Small intestine (tissue), 7 donors: Measurements from ENCODE around the gene LITAFD. TPM values are rescaled to one million over a fixed set of nuclear protein-coding genes. Genes with fewer than 3 reads are reported as not detected.
"Not testable (repeated sequence)": the region's sequence is repeated elsewhere in the genome, so short reads cannot be mapped to it uniquely, and the experiment has no call there.

Experiments used
- DNase-seq, 2 donors: peaks; one replicate each; pipeline versions ENCODE4 v3.0.0 to v3.0.0-alpha.2; 2013
- FAIRE-seq: peaks from 2 replicates; lab custom pipeline; 2012; peaks lifted over from hg19 to GRCh38; lab: Jason Lieb, UNC
- H3K27ac ChIP-seq, 3 donors: one replicate each; pipeline ENCODE4 v1.5.1; 2013; ENCODE audit warnings: low read length in 2 of 3, mild to moderate bottlenecking in 2 of 3, control low read depth in 1 of 3, inconsistent platforms in 1 of 3, low read depth in 1 of 3, moderate library complexity in 1 of 3
- H3K27me3 ChIP-seq, 3 donors: one replicate each; pipeline ENCODE4 v1.6.1; 2013; ENCODE audit warnings: low read length in 3 of 3, inconsistent platforms in 1 of 3; ENCODE audit not compliant: control insufficient read depth in 3 of 3, insufficient read depth in 3 of 3
- H3K36me3 ChIP-seq, 3 donors: one replicate each; pipeline ENCODE4 v1.6.1; 2013; ENCODE audit warnings: low read length in 3 of 3, inconsistent platforms in 1 of 3, low read depth in 1 of 3, mild to moderate bottlenecking in 1 of 3, moderate library complexity in 1 of 3; ENCODE audit not compliant: control insufficient read depth in 3 of 3, insufficient read depth in 2 of 3
- H3K4me1 ChIP-seq, 3 donors: one replicate each; pipeline ENCODE4 v1.6.1; 2013; ENCODE audit warnings: low read length in 2 of 3, inconsistent platforms in 1 of 3, low read depth in 1 of 3, mild to moderate bottlenecking in 1 of 3, moderate library complexity in 1 of 3; ENCODE audit not compliant: control insufficient read depth in 3 of 3, insufficient read depth in 2 of 3
- H3K4me3 ChIP-seq, 3 donors: one replicate each; pipeline ENCODE4 v1.5.1; 2013; ENCODE audit warnings: low read length in 3 of 3, control low read depth in 1 of 3, inconsistent platforms in 1 of 3, low read depth in 1 of 3, mild to moderate bottlenecking in 1 of 3, moderate library complexity in 1 of 3
- H3K9me3 ChIP-seq, 2 donors: one replicate each; pipeline ENCODE4 v1.6.1; 2013; ENCODE audit warnings: low read depth in 1 of 2, low read length in 1 of 2; ENCODE audit not compliant: control insufficient read depth in 2 of 2, insufficient read depth in 1 of 2
- WGBS, 3 donors: extraction: QIAGEN DNeasy Blood & Tissue Kit; methylation state at CpG; one replicate each; pipeline ENCODE4 v1.1.7; 2013; 5-methylcytosine and 5-hydroxymethylcytosine counted together
- polyA plus RNA-seq, 4 donors: library from polyadenylated mRNA; stranded (reverse) in 3 of 4; unstranded in 1 of 4; fragments of 200-250 nt in 3 of 4; fragments of 120-200 nt in 1 of 4; gene quantifications; one replicate each; pipeline versions ENCODE4 v1.2.1 to v1.2.3, GENCODE V29; 2013
- donor health status: healthy with polysubstance abuse.
- donor health status: control.
- donor health status: control.
- donor health status: Bipolar disorder and iron deficiency.
- donor health status: healthy.

Gene LITAFD
- polyA plus RNA-seq, 4 donors: 1.6 TPM; not detected in 3

DNA sequence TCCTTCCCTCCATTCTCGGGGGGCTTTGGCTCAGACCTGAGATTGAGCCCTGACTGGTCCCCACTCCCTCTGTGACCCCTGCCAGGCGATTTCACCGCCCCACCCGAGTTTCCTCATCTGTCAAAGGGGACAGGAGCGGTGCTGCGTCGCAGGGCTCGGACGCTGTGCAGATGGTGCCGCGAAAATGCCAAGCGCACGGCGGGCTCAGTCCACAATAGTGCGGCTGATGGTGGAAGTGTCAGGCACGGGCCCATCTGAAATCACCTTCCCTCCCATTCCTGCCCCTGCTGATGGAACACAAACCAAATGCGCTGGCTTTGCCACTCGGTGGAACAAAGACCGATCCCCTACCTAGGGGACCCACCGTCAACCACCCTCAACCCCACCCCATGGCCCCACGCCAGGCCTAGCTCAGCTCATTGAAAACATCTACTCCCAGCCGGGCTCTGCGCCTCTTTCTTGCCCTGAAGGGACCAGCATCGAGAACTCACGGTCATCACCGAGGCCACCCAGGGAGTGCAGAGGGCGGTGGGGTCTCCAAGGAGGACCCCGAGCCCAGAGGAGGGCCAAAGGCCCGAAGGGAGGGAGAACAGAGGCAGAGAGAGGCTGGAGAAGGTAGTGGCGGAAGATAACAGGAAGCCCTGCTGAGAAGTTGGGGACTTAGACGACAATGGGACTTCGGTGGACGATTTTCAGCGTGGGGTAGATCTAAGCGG lies 14.8 kb upstream of the LITAFD start:
- 1 to 5% (median 3%) methylated on average over 35 of the region's 35 CpGs for WGBS, 3 donors
- FAIRE-seq (no peak), DNase-seq (peak; percentile 58 to 72)

DNA sequence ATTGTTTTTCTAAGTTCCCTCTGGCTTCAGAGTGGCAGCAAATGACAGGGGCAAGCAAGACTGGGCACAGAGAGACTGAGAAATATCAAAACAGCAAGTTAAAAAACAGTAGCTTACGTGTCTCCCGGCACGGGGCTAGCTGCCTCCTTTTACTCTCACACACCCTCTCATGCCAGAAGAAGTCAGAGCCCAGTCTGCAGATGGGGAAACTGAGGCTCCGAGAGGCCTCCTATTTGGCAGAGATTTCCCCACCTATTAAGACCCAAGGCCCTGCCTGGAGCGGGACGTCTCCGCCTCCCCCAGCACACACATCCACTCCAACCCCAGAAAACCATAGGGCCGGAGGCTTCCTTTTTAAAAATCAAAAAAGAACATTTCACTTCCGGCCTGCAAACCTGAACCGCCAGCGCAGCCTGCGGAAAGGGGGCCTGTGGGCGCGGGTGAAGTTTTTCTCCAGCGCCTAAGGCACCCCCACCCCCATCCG lies 14.2 kb upstream of the LITAFD start:
- WGBS, 3 donors: 0 to 1% (median 0%) methylated on average over 16 of the region's 16 CpGs
- H3K36me3 ChIP-seq: peaks cover 0 to 15% (median 0%) of the 10 kb centered on the region in 3 donors
- no peaks in the 10 kb centered on the region for H3K27me3 ChIP-seq
- DNase-seq (no peak), FAIRE-seq (no peak)
- no peaks in the 10 kb centered on the region for H3K9me3 ChIP-seq
- H3K27ac ChIP-seq: peak overlapping the region; percentile 7 to 94 (median 76)
- peaks cover 5 to 42% (median 13%) of the 10 kb centered on the region in 3 donors for H3K4me1 ChIP-seq
- H3K4me3 ChIP-seq: peak overlapping the region; percentile 72 to 95 (median 76)

More for the DNA sequence above, 14.8 kb upstream of the LITAFD start:
- H3K27me3 ChIP-seq: no peaks in the 10 kb centered on the region
- peak overlapping the region; percentile 7 to 94 (median 76) for H3K27ac ChIP-seq
- H3K4me3 ChIP-seq: peak overlapping the region; percentile 72 to 95 (median 76)
- H3K4me1 ChIP-seq: peaks cover 5 to 48% (median 13%) of the 10 kb centered on the region in 3 donors
- H3K36me3 ChIP-seq: peaks cover 0 to 21% (median 0%) of the 10 kb centered on the region in 3 donors
- no peaks in the 10 kb centered on the region for H3K9me3 ChIP-seq

DNA sequence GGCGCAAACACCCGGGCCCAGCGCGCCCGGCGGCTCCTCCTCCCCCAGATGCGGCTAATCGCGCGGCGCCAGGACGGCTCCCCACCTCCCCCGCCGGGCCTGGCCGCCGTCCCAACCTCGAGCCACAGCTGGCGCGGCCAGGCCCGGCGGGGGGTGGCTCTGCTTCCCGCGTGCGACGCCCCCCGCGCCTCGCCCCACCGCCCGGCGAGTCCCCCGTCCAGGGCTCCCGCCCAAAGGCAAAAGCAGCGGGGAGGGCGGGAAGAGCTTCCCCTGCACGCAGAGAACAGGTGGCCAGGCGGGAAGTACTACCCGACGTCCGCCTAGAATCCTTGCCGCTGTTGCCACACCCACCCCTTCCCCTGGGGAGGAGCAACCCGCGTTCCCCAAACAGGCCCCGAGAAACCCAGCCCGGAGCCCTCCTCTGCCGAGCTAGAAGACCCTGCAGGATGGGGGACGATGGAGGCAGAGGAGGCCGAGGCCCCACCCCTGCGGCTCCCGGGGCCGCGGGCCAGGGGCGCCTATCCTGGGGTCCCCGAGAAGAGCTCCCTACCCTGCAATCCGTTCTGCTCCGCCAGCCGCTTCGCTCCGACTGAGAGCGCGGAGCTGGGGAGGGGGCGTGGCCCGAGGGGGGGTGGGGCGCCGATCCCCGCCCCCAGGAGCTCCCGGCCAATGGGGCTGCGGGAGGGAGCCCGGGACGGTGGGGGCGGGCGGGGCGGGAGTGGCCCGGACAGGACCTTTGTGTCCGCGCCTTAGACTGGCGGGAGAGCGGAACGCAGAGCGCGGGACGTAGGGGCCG lies 13.5 kb upstream of the LITAFD start, which contains the start of gene CARHSP1:
CARHSP1 (minus strand) TSS at position 591 of the 796 bp plus-strand sequence. CDS start 9,678 bp downstream, outside the sequence.
- Histone ChIP-seq H3K9me3 (no peaks in the 10 kb centered on the region), H3K36me3 (peaks cover 0 to 10% (median 0%) of the 10 kb centered on the region in 3 donors), H3K27me3 (no peaks in the 10 kb centered on the region), H3K27ac (peak within 1 kb of the TSS; percentile 92 to 97 (median 94)), H3K4me3 (peak within 1 kb of the TSS; percentile 72 to 95 (median 76)), H3K4me1 (peaks cover 5 to 36% (median 8%) of the 10 kb centered on the region in 3 donors)
- FAIRE-seq (no peak), DNase-seq (peak; percentile 94)
- WGBS, 3 donors: 0 to 1% (median 1%) methylated on average over 47 to 83 of the region's 83 CpGs

GRCh38 chr16:8869212-8869987 lies 12.8 kb upstream of the LITAFD start:
- DNase-seq: peak in 1 of 2 donors; percentile 47

GRCh38 chr16:8869988-8870241 lies 12.2 kb upstream of the LITAFD start:
- 93 to 97% (median 96%) methylated on average over 10 of the region's 10 CpGs for WGBS, 3 donors
- DNase-seq, H3K27me3 ChIP-seq, H3K36me3 ChIP-seq, H3K4me3 ChIP-seq, H3K27ac ChIP-seq, H3K9me3 ChIP-seq, FAIRE-seq: not testable (repeated sequence)
- H3K4me1 ChIP-seq: peaks cover 5 to 23% (median 8%) of the 10 kb centered on the region in 3 donors

More at GRCh38 chr16:8869212-8869987, 12.8 kb upstream of the LITAFD start:
- Histone ChIP-seq H3K27me3 (no peaks in the 10 kb centered on the region), H3K4me3 (peak overlapping the region in 2 of 3 donors; percentile 48 to 72), H3K36me3 (peaks cover 0 to 4% (median 0%) of the 10 kb centered on the region in 3 donors), H3K27ac (peak overlapping the region in 2 of 3 donors; percentile 55 to 69), H3K4me1 (peaks cover 5 to 28% (median 8%) of the 10 kb centered on the region in 3 donors), H3K9me3 (no peaks in the 10 kb centered on the region)
- no peak for FAIRE-seq
- WGBS, 3 donors: 26 to 38% (median 28%) methylated on average over 32 to 37 of the region's 37 CpGs

- peaks cover 0 to 3% (median 0%) of the 10 kb centered on the region in 3 donors for H3K36me3 ChIP-seq
- WGBS, 3 donors: 73 to 86% (median 74%) methylated on average over 5 of the region's 5 CpGs
- FAIRE-seq (no peak), DNase-seq (no peak)
- H3K4me3 ChIP-seq: no peak overlapping the region
- no peak overlapping the region for H3K27ac ChIP-seq
- H3K27me3 ChIP-seq: no peaks in the 10 kb centered on the region
- H3K9me3 ChIP-seq: no peaks in the 10 kb centered on the region
- H3K4me1 ChIP-seq: peaks cover 0 to 5% (median under 1%) of the 10 kb centered on the region in 3 donors
Measured at GRCh38 chr16:8872071-8872470, 10.1 kb upstream of the LITAFD start.

GRCh38 chr16:8872967-8873865 lies 8.9 kb upstream of the LITAFD start:
- Histone ChIP-seq H3K27me3 (no peaks in the 10 kb centered on the region), H3K9me3 (no peaks in the 10 kb centered on the region), H3K4me1 (peaks cover 0 to 2% (median 0%) of the 10 kb centered on the region in 3 donors), H3K4me3 (no peak overlapping the region), H3K27ac (no peak overlapping the region), H3K36me3 (peaks cover 0 to 5% (median 0%) of the 10 kb centered on the region in 3 donors)
- 84 to 88% (median 87%) methylated on average over 22 of the region's 22 CpGs for WGBS, 3 donors
- FAIRE-seq: no peak
- no peak for DNase-seq
